Glutamatergic neuron (in vitro differentiated cells): Measurements from ENCODE around the gene TWSG1. TPM values are rescaled to one million over a fixed set of nuclear protein-coding genes. Genes with fewer than 3 reads are reported as not detected.
A peak's percentile ranks its signal among the peaks of the same experiment; 100 is the strongest.

Experiments
- DNase-seq: peaks from one replicate; pipeline ENCODE4 v3.0.0; 2022
- H3K27ac Mint-ChIP-seq: one replicate; pipeline ENCODE4 v1.8.0; 2020; ENCODE audit warnings: mild to moderate bottlenecking, mixed read lengths, inconsistent platforms; ENCODE audit not compliant: unreplicated experiment
- H3K27me3 Mint-ChIP-seq: one replicate; pipeline ENCODE4 v1.8.0; 2020; ENCODE audit warnings: mild to moderate bottlenecking, moderate library complexity, mixed read lengths, inconsistent platforms; ENCODE audit not compliant: unreplicated experiment
- H3K36me3 Mint-ChIP-seq: one replicate; pipeline ENCODE4 v1.8.0; 2020; ENCODE audit warnings: mild to moderate bottlenecking, mixed read lengths, inconsistent platforms; ENCODE audit not compliant: unreplicated experiment
- H3K4me1 Mint-ChIP-seq: one replicate; pipeline ENCODE4 v1.8.0; 2020; ENCODE audit warnings: mild to moderate bottlenecking, low read depth, mixed read lengths, inconsistent platforms; ENCODE audit not compliant: unreplicated experiment
- H3K4me3 Mint-ChIP-seq: one replicate; pipeline ENCODE4 v1.8.0; 2020; ENCODE audit warnings: mild to moderate bottlenecking, mixed read lengths, inconsistent platforms; ENCODE audit not compliant: unreplicated experiment
- H3K9me3 Mint-ChIP-seq: one replicate; pipeline ENCODE4 v1.8.0; 2020; ENCODE audit warnings: mild to moderate bottlenecking, moderate library complexity, mixed read lengths, inconsistent platforms; ENCODE audit not compliant: unreplicated experiment
- long read RNA-seq: library from polyadenylated mRNA; unstranded; transcript quantifications from one replicate; pipeline ENCODE4 v2.0.0, GENCODE V29; 2020; ENCODE audit not compliant: unreplicated experiment
- total RNA-seq: library from RNA; stranded (reverse); fragmentation: NEBNext Ultra II Directional; extraction: Animal tissue kit (Norgen Biotek cat#: 25700); gene quantifications from one replicate; pipeline ENCODE4 v1.2.1, GENCODE V29; 2021; ENCODE audit not compliant: unreplicated experiment
- TF ChIP-seq, protein P1 (sequence below): fragments of 200-600 bp; sonication (generic); IDR thresholded peaks from one replicate; pipeline ENCODE4 v1.5.0; 2021; ENCODE audit not compliant: partially characterized antibody, unreplicated experiment

The TWSG1 gene
- 13.7 TPM for total RNA-seq
- long read RNA-seq, transcript TWSG1-201 (5 exons, 3,756 nt): major isoform, 8 of 10 reads
- long read RNA-seq, partial matches to known transcripts: 1 of 10 reads
- long read RNA-seq, other reads (novel, unspliced or antisense): 1 of 10 reads

DNA sequence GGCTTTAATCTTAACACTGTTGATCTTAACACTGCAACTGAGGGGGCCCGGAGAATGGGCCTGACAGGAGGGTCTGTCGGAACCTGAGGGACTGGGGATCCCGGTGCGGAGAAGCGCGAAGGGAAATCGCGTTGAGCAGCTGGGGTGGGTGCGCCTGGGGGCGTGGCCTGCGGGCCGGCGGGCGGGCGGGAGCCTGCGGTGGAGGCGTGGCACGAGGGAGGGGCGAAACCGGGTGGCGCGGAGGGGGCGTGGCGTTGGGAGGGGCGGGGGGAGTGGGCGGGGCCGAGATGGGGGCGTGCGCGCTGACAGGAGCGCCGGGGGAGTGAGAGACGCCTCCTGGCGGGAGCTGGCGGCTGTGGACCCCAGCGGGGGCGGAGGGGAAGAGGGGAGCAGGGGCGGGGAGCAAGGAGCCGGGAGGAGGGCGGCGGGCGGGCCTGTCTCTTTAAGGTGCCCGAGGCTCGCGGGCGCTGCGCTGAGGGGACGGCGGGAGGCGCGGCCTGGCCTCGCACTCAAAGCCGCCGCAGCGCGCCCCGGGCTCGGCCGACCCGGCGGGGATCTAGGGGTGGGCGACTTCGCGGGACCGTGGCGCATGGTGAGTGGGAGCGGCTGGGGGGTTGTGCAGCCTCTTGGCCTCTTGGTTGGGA lies at the start of gene TWSG1:
TWSG1 (plus strand) TSS at position 445 of the 644 bp plus-strand sequence. CDS start 2,457 bp downstream, outside the sequence.
- H3K9me3 Mint-ChIP-seq: peaks cover 5% of the 10 kb centered on the region
- peaks cover 2% of the 10 kb centered on the region for H3K27me3 Mint-ChIP-seq
- H3K4me3 Mint-ChIP-seq: peak within 1 kb of the TSS; percentile 92
- peak; percentile 96 for DNase-seq
- peak within 1 kb of the TSS; percentile 83 for H3K27ac Mint-ChIP-seq
- no peaks in the 10 kb centered on the region for H3K36me3 Mint-ChIP-seq
- H3K4me1 Mint-ChIP-seq: no peaks in the 10 kb centered on the region
- TF ChIP-seq, protein P1, sequence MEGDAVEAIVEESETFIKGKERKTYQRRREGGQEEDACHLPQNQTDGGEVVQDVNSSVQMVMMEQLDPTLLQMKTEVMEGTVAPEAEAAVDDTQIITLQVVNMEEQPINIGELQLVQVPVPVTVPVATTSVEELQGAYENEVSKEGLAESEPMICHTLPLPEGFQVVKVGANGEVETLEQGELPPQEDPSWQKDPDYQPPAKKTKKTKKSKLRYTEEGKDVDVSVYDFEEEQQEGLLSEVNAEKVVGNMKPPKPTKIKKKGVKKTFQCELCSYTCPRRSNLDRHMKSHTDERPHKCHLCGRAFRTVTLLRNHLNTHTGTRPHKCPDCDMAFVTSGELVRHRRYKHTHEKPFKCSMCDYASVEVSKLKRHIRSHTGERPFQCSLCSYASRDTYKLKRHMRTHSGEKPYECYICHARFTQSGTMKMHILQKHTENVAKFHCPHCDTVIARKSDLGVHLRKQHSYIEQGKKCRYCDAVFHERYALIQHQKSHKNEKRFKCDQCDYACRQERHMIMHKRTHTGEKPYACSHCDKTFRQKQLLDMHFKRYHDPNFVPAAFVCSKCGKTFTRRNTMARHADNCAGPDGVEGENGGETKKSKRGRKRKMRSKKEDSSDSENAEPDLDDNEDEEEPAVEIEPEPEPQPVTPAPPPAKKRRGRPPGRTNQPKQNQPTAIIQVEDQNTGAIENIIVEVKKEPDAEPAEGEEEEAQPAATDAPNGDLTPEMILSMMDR: peak; percentile 53

DNA sequence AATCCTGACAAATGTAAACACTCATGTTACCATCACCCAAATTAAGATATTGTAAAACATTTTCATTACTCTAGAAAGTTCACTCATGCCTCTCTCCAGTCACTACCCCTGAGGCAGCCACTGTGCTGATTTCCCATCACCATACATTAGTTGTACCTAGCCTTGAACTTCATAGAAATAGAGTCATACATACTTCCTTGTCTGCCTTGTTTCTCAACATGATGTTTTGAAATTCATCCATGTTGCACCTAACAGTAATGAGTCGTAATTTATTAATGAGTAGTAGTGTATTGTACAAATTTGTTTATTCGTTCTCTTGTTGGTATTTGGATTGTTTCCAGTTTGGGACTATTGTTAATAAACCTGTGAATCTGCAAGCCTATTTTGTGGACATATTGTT lies 49.0 kb upstream of the TWSG1 start:
- Mint-ChIP-seq H3K9me3 (no peaks in the 10 kb centered on the region), H3K27ac (no peak overlapping the region), H3K27me3 (no peaks in the 10 kb centered on the region), H3K36me3 (no peaks in the 10 kb centered on the region), H3K4me3 (no peak overlapping the region), H3K4me1 (no peaks in the 10 kb centered on the region)
- DNase-seq: no peak
- TF ChIP-seq, protein P1: no peak

DNA sequence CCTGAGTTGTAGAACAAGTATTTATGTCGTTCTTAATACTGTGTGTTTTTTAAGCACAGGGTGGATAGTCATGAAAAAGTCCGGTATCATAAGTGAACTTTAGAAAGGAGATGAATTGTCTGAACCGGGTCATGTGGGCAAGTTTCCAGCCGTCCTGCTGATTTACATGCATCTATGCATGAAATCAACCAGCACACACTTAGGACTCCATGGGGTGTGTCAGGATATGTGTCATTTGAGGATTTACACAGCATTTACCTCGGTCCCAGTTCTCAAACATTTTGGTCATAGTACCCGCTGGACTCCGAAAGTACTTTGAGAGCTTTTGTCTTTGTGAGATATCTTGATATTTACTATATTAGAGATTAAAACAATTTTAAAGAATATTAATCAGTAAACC lies 47.5 kb upstream of the TWSG1 start:
- Mint-ChIP-seq H3K36me3 (peaks cover 4% of the 10 kb centered on the region), H3K4me3 (no peak overlapping the region), H3K9me3 (no peaks in the 10 kb centered on the region), H3K4me1 (no peaks in the 10 kb centered on the region), H3K27ac (no peak overlapping the region), H3K27me3 (no peaks in the 10 kb centered on the region)
- TF ChIP-seq, protein P1: no peak
- DNase-seq: no peak

DNA sequence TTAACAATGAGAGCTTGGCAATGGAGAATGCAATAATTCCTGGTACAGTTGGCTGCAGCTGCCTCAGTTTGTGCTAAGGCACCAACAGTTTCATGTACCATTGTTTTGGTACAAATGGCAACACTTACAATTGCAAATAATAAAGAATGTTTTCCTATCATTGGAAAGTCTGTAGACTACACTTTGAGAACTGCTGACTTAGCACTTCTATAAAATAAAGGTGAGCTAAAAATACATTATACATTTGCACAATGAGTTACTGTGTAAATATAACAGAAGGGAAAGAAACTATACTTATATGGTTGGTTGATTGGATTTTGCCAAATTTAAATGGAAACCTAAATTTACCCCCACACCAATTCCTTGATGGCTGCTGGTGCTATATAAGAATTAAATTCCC lies 44.9 kb upstream of the TWSG1 start:
- Mint-ChIP-seq H3K36me3 (peaks cover 11% of the 10 kb centered on the region), H3K4me3 (no peak overlapping the region), H3K4me1 (no peaks in the 10 kb centered on the region), H3K9me3 (peaks cover 6% of the 10 kb centered on the region), H3K27ac (no peak overlapping the region), H3K27me3 (no peaks in the 10 kb centered on the region)
- DNase-seq: no peak
- TF ChIP-seq, protein P1: no peak

DNA sequence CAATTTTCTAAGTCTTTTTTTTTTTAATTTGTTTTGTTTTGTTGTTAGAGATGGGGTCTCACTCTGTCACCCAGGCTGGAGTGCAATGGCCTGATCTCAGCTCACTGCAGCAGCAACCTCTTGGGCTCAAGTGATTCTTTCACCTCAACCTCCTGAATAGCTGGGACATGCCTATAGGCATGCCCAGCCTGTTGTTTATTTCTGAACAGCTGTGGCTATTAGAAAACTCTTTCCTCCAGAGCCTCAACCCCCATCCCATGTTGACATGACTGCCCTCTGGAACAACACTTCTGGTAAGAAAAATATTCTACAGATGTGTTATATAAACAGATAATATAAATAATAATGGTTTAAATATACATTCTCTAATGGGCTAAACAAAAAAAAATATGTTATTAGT lies 44.4 kb upstream of the TWSG1 start:
- Mint-ChIP-seq H3K9me3 (peaks cover 6% of the 10 kb centered on the region), H3K4me3 (no peak overlapping the region), H3K36me3 (peaks cover 11% of the 10 kb centered on the region), H3K27ac (no peak overlapping the region), H3K4me1 (no peaks in the 10 kb centered on the region), H3K27me3 (peaks cover 1% of the 10 kb centered on the region)
- no peak for DNase-seq
- TF ChIP-seq, protein P1: no peak
